MM.1S (cell line): ENCODE data around the gene LMO1.

Experiments used
- DNase-seq: peaks from one replicate; pipeline ENCODE4 v3.0.0-alpha.2; 2015
- H2AFZ ChIP-seq: fragments of 300-600 bp; sonication (generic); 2 replicates; pipeline ENCODE4 v1.6.0; 2016; ENCODE audit warnings: antibody characterized with exemption, low read length
- H3F3A ChIP-seq: fragments of 300-600 bp; sonication (generic); 2 replicates; pipeline ENCODE4 v1.6.1; 2016; ENCODE audit warnings: mild to moderate bottlenecking, antibody characterized with exemption, low read length, moderate library complexity, mixed read lengths; ENCODE audit not compliant: insufficient read depth
- H3K27ac ChIP-seq: fragments of 300-600 bp; sonication (generic); 2 replicates; pipeline ENCODE4 v1.5.1; 2016; ENCODE audit warnings: mild to moderate bottlenecking, low read length
- H3K27me3 ChIP-seq: fragments of 300-600 bp; sonication (generic); replicated peaks from 2 replicates; pipeline ENCODE4 v1.6.0; 2016; ENCODE audit warnings: low read length; ENCODE audit not compliant: insufficient read depth
- H3K36me3 ChIP-seq: fragments of 300-600 bp; sonication (generic); replicated peaks from 2 replicates; pipeline ENCODE4 v1.6.1; 2016; ENCODE audit warnings: mild to moderate bottlenecking, low read length, mixed read lengths; ENCODE audit not compliant: insufficient read depth
- H3K4me1 ChIP-seq: fragments of 300-600 bp; sonication (generic); 2 replicates; pipeline ENCODE4 v1.6.1; 2016; ENCODE audit warnings: low read length, mixed read lengths
- H3K4me2 ChIP-seq: fragments of 300-600 bp; sonication (generic); 2 replicates; pipeline ENCODE4 v1.6.0; 2016; ENCODE audit warnings: low read depth, low read length
- H3K4me3 ChIP-seq: fragments of 300-600 bp; sonication (generic); 2 replicates; pipeline ENCODE4 v1.5.1; 2016; ENCODE audit warnings: low read length, mixed read lengths
- H3K79me2 ChIP-seq: fragments of 300-600 bp; sonication (generic); 2 replicates; pipeline ENCODE4 v1.6.1; 2016; ENCODE audit warnings: mixed run types, low read length, mixed read lengths
- H3K9ac ChIP-seq: fragments of 300-600 bp; sonication (generic); 2 replicates; pipeline ENCODE4 v1.6.1; 2016; ENCODE audit warnings: low read length, mixed read lengths
- H3K9me2 ChIP-seq: fragments of 300-600 bp; sonication (generic); replicated peaks from 2 replicates; pipeline ENCODE4 v1.6.1; 2016; ENCODE audit warnings: mild to moderate bottlenecking, low read length, mixed read lengths; ENCODE audit not compliant: insufficient read depth
- H3K9me3 ChIP-seq: fragments of 300-600 bp; sonication (generic); replicated peaks from 2 replicates; pipeline ENCODE4 v1.6.1; 2016; ENCODE audit warnings: mild to moderate bottlenecking, low read length, mixed read lengths; ENCODE audit not compliant: insufficient read depth
- H4K20me1 ChIP-seq: fragments of 300-600 bp; sonication (generic); 2 replicates; pipeline ENCODE4 v1.6.1; 2016; ENCODE audit warnings: mild to moderate bottlenecking, low read length, moderate library complexity, mixed read lengths; ENCODE audit not compliant: insufficient read depth
- EZH2 ChIP-seq: fragments of 300-600 bp; sonication (generic); optimal IDR thresholded peaks from 2 replicates; pipeline ENCODE3; 2017; ENCODE audit warnings: low read depth, mild to moderate bottlenecking, antibody characterized with exemption, low read length, mixed read lengths
- EZH2phosphoT487 ChIP-seq: fragments of 300-600 bp; sonication (generic); IDR thresholded peaks from 2 replicates; pipeline ENCODE4 v1.6.1; 2018; ENCODE audit warnings: antibody characterized with exemption, low read length
- TF ChIP-seq, protein P1 (sequence below): fragments of 300-600 bp; sonication (generic); IDR thresholded peaks from 2 replicates; pipeline ENCODE4 v1.5.1; 2016; ENCODE audit warnings: antibody characterized with exemption, low read length, mixed read lengths

The LMO1 gene

DNA sequence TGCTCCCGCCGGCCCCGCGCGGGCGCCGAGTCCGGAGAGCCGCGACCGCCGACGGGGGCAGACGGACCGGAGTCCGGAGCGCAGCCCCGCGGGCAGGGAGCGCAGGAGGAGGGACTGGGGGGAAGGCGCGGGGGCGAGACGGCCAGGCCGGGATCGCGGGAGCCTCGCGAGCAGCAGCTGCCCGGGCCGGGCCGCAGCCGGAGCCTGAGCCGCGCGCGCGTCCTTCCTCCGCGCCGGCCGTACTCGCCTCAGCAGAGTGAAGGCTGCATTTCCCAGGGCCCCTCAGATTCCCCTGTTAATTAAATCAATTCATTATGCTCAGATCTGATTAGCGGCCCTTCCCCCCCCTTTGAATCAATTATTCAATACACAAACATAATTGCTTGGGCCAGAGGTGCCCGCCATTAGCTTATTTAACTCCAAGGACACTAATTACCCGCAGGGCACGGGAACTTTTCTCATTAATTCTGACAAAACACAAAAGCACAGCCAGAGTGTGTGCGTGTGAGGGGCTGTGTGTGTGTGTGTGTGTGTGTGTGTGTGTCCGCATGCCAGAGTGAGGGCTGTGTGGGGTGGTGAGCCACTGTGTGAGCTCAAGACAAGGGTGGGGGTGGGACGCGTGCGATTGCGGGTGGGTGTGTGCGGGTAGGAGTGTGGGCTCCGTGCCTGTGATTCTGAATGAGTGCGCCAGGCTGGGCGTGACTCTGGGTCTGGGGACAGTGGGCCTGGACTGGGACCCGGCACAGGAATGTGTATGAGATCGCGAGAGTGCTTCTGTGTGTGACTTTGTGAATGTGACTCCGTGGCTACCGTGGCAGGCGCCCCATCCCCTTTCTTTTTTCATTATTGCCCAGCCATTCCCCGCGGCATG is 5.1 kb upstream of the LMO1 start:
- Histone ChIP-seq H3K79me2 (no peaks in the 10 kb centered on the region), H3K36me3 (no peaks in the 10 kb centered on the region), H3K4me2 (no peak overlapping the region; the same call in 1 of the 2 replicates), H2AFZ (no peak overlapping the region), H3F3A (no peaks in the 10 kb centered on the region), H3K27ac (no peak overlapping the region), H4K20me1 (no peaks in the 10 kb centered on the region), H3K9me3 (no peaks in the 10 kb centered on the region), H3K27me3 (peaks cover 26% of the 10 kb centered on the region), H3K4me1 (no peaks in the 10 kb centered on the region), H3K9ac (no peak overlapping the region), H3K4me3 (no peak overlapping the region), H3K9me2 (no peaks in the 10 kb centered on the region)
- TF ChIP-seq EZH2 (no peak), EZH2phosphoT487 (no peak)
- TF ChIP-seq, protein P1, sequence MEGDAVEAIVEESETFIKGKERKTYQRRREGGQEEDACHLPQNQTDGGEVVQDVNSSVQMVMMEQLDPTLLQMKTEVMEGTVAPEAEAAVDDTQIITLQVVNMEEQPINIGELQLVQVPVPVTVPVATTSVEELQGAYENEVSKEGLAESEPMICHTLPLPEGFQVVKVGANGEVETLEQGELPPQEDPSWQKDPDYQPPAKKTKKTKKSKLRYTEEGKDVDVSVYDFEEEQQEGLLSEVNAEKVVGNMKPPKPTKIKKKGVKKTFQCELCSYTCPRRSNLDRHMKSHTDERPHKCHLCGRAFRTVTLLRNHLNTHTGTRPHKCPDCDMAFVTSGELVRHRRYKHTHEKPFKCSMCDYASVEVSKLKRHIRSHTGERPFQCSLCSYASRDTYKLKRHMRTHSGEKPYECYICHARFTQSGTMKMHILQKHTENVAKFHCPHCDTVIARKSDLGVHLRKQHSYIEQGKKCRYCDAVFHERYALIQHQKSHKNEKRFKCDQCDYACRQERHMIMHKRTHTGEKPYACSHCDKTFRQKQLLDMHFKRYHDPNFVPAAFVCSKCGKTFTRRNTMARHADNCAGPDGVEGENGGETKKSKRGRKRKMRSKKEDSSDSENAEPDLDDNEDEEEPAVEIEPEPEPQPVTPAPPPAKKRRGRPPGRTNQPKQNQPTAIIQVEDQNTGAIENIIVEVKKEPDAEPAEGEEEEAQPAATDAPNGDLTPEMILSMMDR, result no peak
- DNase-seq, result no peak

DNA sequence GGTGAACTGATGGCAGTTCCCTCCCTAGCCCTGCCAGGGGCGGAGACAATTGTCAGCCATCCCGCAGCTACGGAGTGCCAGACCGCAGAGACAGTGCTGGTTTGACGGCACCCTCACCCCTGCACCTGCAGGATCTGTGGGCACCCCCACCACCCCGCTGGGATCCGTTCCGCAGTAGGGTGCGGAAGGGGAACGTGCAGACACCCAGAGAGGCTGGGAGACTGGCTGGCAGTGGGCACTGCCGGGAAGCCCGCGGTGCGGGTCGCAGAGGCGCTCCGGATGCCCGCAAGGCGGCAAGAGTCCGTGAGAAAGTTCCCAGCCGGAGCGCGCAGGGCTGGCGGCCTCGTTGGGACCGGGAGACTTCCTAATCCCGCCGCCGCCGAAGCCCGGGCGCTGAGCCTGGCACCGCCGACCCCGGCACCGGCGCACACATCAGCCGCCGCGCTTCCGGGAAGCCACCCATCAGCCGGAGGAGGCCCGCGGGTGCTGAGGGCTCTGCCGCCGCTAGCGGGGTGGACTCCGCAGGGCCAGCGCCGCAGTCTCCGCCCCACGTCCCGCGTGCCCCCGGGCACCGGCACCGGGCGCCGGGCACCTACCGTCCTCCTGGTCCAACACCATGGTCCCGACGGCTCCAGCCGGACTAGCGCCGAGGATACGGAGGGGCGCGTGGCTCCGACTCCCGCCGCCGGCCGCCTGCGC is 4.3 kb upstream of the LMO1 start:
- no peak for DNase-seq
- peak overlapping the region; percentile 34; the same call in 1 of the 2 replicates for H3K4me3 ChIP-seq
- peak overlapping the region; percentile 43 for H3K4me2 ChIP-seq

DNA sequence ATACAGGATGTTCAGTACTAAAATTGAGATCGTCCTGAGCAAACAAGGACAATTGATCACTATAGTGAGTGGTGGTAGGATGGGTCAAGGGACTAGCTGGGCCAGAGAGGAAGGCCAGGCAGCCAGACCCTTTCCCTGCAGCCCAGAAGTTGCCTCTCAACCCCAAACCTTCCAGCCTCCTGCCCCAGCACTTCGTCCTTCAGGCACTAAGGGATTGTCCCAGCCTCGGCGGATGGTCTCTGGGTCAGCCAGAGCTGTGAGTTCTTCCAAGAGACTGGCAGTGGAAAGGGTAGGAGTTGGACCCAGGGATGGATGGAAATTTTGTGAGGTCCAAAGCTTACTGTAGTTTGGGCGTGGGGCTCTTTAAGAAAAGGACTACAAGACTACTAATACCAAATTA is 3.6 kb upstream of the LMO1 start:
- Histone ChIP-seq H3K27ac (no peak overlapping the region), H3F3A (no peaks in the 10 kb centered on the region), H3K36me3 (no peaks in the 10 kb centered on the region), H3K27me3 (peaks cover 31% of the 10 kb centered on the region), H3K4me2 (no peak overlapping the region), H2AFZ (no peak overlapping the region), H3K9ac (no peak overlapping the region), H3K79me2 (no peaks in the 10 kb centered on the region), H4K20me1 (no peaks in the 10 kb centered on the region), H3K4me1 (no peaks in the 10 kb centered on the region), H3K9me3 (no peaks in the 10 kb centered on the region), H3K9me2 (no peaks in the 10 kb centered on the region), H3K4me3 (no peak overlapping the region)
- DNase-seq, result no peak
- no peak for TF ChIP-seq EZH2phosphoT487
- TF ChIP-seq, protein P1, result no peak
- no peak for TF ChIP-seq EZH2

More for the DNA sequence above, 4.3 kb upstream of the LMO1 start:
- Histone ChIP-seq H3K27ac (no peak overlapping the region), H3K4me1 (no peaks in the 10 kb centered on the region), H3F3A (no peaks in the 10 kb centered on the region), H2AFZ (no peak overlapping the region), H3K79me2 (no peaks in the 10 kb centered on the region), H3K9me3 (no peaks in the 10 kb centered on the region), H4K20me1 (no peaks in the 10 kb centered on the region), H3K27me3 (peaks cover 26% of the 10 kb centered on the region), H3K36me3 (no peaks in the 10 kb centered on the region), H3K9me2 (no peaks in the 10 kb centered on the region), H3K9ac (no peak overlapping the region)
- TF ChIP-seq EZH2, result peak; percentile 66
- TF ChIP-seq, protein P1, result no peak
